TTC549 (cell line): ENCODE data around the gene PRKCQ.
"Not testable (repeated sequence)": the region's sequence is repeated elsewhere in the genome, so short reads cannot be mapped to it uniquely, and the experiment has no call there.

Experiments
- FAIRE-seq: peaks from 2 replicates; lab custom pipeline; 2012; peaks lifted over from hg19 to GRCh38; lab: Jason Lieb, UNC

Gene PRKCQ

DNA sequence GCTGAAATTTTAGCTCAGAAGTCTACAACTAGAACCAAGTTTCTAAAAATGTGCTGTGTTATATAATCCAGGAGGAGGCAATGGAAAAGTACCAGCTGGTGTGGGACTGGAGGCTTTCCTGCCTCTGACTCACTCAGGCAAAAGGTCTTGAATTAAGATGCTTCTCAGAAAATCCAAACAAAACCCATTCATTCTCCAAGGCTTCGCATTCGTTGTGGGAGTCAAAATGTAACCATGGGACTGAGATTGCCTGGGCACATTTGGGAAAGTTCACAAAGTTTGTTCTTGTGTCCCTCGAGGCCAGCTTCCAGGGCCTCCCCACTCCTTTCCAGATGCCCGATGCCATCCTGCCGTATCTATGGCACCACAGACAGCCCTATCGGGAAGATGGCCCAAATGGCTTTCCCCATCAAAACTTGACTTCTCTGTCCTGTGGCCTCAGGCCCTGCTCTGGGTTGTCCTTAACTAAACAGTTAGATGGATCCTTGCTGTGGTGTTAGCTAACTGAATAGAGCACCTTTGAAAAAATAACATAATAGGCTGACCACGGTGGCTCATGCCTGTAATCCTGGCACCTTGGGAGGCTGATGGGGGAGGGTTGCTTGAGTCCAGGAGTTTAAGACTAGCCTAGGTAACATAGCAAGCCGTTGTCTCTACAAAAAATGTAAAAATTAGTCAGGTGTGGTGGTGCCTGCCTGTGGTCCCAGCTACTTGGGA, 196.8 kb downstream of the PRKCQ start:
- FAIRE-seq = no peak

DNA sequence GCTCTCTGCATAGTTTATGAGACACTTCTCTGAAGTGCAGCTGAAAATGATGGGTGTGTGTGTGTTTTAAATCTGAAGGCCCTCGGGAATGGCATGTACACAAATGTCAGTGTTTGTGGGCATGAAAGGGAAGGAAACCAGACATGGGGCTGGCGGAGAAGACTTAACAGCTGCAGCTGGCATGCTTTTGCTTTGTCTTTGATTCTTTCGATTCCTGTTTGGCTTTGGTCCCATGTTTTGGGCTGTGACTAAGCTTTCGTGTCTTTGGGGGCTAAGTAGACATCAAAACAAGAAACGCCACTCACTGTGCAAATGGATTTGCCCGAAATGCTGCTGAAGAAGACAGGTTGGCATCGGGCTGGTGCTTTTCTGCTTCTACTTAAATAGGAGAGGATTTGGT, 198.0 kb downstream of the PRKCQ start:
- FAIRE-seq = no peak

DNA sequence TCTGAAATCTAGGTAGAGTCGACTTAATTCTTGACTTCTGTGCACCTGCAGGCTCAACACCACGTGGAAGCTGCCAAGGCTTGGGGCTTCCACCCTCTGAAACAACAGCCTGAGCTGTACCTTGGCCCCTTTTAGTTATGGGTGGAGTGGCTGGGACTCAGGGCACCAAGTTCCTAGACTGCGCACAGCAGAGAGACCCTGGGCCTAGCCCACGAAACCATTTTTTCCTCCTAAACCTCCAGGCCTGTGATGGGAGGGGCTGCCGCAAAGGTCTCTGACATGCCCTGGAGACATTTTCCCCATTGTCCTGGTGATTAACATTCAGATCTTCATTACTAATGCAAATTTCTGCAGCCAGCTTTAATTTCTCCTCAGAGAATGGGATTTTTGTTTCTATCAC, 199.6 kb downstream of the PRKCQ start:
- not testable (repeated sequence) for FAIRE-seq

DNA sequence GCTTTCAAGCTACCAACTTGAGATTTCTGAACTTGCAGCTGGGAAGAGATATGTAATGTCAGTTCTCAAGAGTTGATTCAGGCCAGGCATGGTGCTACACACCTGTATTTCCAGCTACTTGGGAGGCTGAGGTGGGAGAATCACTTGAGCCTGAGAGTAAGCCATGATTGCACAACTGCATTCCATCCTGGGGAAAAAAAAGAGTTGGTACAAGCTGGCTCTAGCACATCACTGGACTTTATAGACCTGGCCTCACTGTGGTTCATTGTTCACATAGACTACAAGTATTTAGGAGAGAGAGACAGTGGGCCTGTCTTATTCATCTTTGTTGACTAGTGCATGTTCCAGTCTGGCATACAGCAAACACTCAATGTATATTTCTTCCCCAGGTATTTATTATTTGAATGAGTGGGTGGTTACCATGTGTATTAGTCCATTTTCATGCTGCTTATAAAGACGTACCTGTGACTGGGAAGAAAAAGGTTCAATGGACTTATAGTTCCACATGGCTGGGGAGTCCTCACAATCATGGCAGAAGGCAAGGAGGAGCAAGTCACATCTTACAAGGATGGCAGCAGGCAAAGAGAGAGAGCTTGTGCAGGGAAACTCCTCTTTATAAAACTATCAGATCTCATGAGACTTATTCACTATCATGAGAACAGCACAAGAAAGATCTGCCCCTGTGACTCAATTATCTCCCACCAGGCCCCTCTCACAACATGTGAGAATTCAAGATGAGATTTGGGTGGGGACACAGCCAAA, 200.9 kb downstream of the PRKCQ start:
- FAIRE-seq = no peak
